Subcutaneous abdominal adipose tissue (tissue), 5 donors: ENCODE results near the gene CDK5RAP1.

Experiments used
- H3K27ac ChIP-seq: one replicate; pipeline ENCODE4 v1.7.0; 2013; ENCODE audit warnings: low read depth, mild to moderate bottlenecking, inconsistent platforms, low read length, moderate library complexity
- H3K27me3 ChIP-seq, 5 donors: one replicate each; pipeline ENCODE4 v1.7.0; 2013; ENCODE audit warnings: low read length in 5 of 5, inconsistent platforms in 1 of 5; ENCODE audit not compliant: control insufficient read depth in 5 of 5, insufficient read depth in 4 of 5
- H3K36me3 ChIP-seq, 5 donors: one replicate each; pipeline ENCODE4 v1.7.0; 2013; ENCODE audit warnings: low read length in 5 of 5; ENCODE audit not compliant: control insufficient read depth in 5 of 5, insufficient read depth in 5 of 5
- H3K4me1 ChIP-seq, 5 donors: one replicate each; pipeline ENCODE4 v1.7.0; 2013; ENCODE audit warnings: low read length in 5 of 5, mild to moderate bottlenecking in 3 of 5, moderate library complexity in 1 of 5; ENCODE audit not compliant: control insufficient read depth in 5 of 5, insufficient read depth in 5 of 5
- H3K4me3 ChIP-seq, 5 donors: one replicate each; pipeline ENCODE4 v1.7.0; 2013; ENCODE audit warnings: low read length in 5 of 5, low read depth in 1 of 5
- H3K9ac ChIP-seq, 5 donors: one replicate each; pipeline ENCODE4 v1.7.0; 2013; ENCODE audit warnings: low read length in 5 of 5, mild to moderate bottlenecking in 4 of 5, moderate library complexity in 3 of 5
- H3K9me3 ChIP-seq, 5 donors: one replicate each; pipeline ENCODE4 v1.7.0; 2013; ENCODE audit warnings: low read length in 5 of 5; ENCODE audit not compliant: control insufficient read depth in 5 of 5
- donor health status: healthy.
- donor health status: healthy.
- donor health status: healthy.
- donor health status: healthy.
- donor health status: healthy.

CDK5RAP1 gene

GRCh38 chr20:33337119-33337518 lies 64.2 kb downstream of the CDK5RAP1 start:
- Histone ChIP-seq H3K9ac (no peak overlapping the region), H3K27ac (no peak overlapping the region), H3K36me3 (no peaks in the 10 kb centered on the region), H3K27me3 (peaks cover 3 to 17% (median 7%) of the 10 kb centered on the region in 5 donors), H3K9me3 (no peaks in the 10 kb centered on the region), H3K4me1 (no peaks in the 10 kb centered on the region), H3K4me3 (no peak overlapping the region)

- Histone ChIP-seq H3K9me3 (no peaks in the 10 kb centered on the region), H3K36me3 (no peaks in the 10 kb centered on the region), H3K9ac (no peak overlapping the region), H3K4me3 (no peak overlapping the region), H3K4me1 (no peaks in the 10 kb centered on the region), H3K27ac (no peak overlapping the region), H3K27me3 (peaks cover 0 to 15% (median 7%) of the 10 kb centered on the region in 5 donors)
These were observed 64.9 kb downstream of the CDK5RAP1 start for GRCh38 chr20:33336375-33336774.

- Histone ChIP-seq H3K4me1 (no peaks in the 10 kb centered on the region), H3K27me3 (peaks cover 0 to 10% (median 5%) of the 10 kb centered on the region in 5 donors), H3K9me3 (no peaks in the 10 kb centered on the region), H3K27ac (no peak overlapping the region), H3K36me3 (no peaks in the 10 kb centered on the region), H3K4me3 (no peak overlapping the region), H3K9ac (no peak overlapping the region)
These were observed 67.2 kb downstream of the CDK5RAP1 start for GRCh38 chr20:33334111-33334510.

GRCh38 chr20:33333616-33334015 lies 67.7 kb downstream of the CDK5RAP1 start:
- Histone ChIP-seq H3K27ac (no peak overlapping the region), H3K36me3 (no peaks in the 10 kb centered on the region), H3K9ac (no peak overlapping the region), H3K4me1 (no peaks in the 10 kb centered on the region), H3K27me3 (peaks cover 0 to 10% (median 7%) of the 10 kb centered on the region in 5 donors), H3K4me3 (no peak overlapping the region), H3K9me3 (no peaks in the 10 kb centered on the region)

GRCh38 chr20:33332905-33333456 lies 68.3 kb downstream of the CDK5RAP1 start:
- H3K9me3 ChIP-seq: no peaks in the 10 kb centered on the region
- H3K9ac ChIP-seq: no peak overlapping the region
- no peak overlapping the region for H3K27ac ChIP-seq
- no peaks in the 10 kb centered on the region for H3K4me1 ChIP-seq
- peaks cover 0 to 10% (median 7%) of the 10 kb centered on the region in 5 donors for H3K27me3 ChIP-seq
- no peak overlapping the region for H3K4me3 ChIP-seq
- no peaks in the 10 kb centered on the region for H3K36me3 ChIP-seq

GRCh38 chr20:33328157-33329137 lies 72.9 kb downstream of the CDK5RAP1 start:
- Histone ChIP-seq H3K9ac (no peak overlapping the region), H3K27ac (no peak overlapping the region), H3K4me1 (no peaks in the 10 kb centered on the region), H3K4me3 (no peak overlapping the region), H3K9me3 (no peaks in the 10 kb centered on the region), H3K27me3 (peaks cover 1 to 18% (median 15%) of the 10 kb centered on the region in 5 donors), H3K36me3 (no peaks in the 10 kb centered on the region)

GRCh38 chr20:33325350-33325749 lies 76.0 kb downstream of the CDK5RAP1 start:
- no peak overlapping the region for H3K9ac ChIP-seq
- H3K36me3 ChIP-seq: no peaks in the 10 kb centered on the region
- peaks cover 6 to 23% (median 18%) of the 10 kb centered on the region in 5 donors for H3K27me3 ChIP-seq
- H3K27ac ChIP-seq: no peak overlapping the region
- no peaks in the 10 kb centered on the region for H3K4me1 ChIP-seq
- H3K9me3 ChIP-seq: no peaks in the 10 kb centered on the region
- no peak overlapping the region for H3K4me3 ChIP-seq

GRCh38 chr20:33323236-33323635 lies 78.1 kb downstream of the CDK5RAP1 start:
- peaks cover 6 to 32% (median 25%) of the 10 kb centered on the region in 5 donors for H3K27me3 ChIP-seq
- no peaks in the 10 kb centered on the region for H3K9me3 ChIP-seq
- no peak overlapping the region for H3K4me3 ChIP-seq
- H3K27ac ChIP-seq: no peak overlapping the region
- H3K9ac ChIP-seq: no peak overlapping the region
- no peaks in the 10 kb centered on the region for H3K36me3 ChIP-seq
- no peaks in the 10 kb centered on the region for H3K4me1 ChIP-seq

- Histone ChIP-seq H3K9ac (no peak overlapping the region), H3K27me3 (peaks cover 9 to 35% (median 32%) of the 10 kb centered on the region in 5 donors), H3K27ac (no peak overlapping the region), H3K36me3 (no peaks in the 10 kb centered on the region), H3K4me1 (no peaks in the 10 kb centered on the region), H3K9me3 (peaks cover 0 to 2% (median 0%) of the 10 kb centered on the region in 5 donors), H3K4me3 (no peak overlapping the region)
These were observed 78.9 kb downstream of the CDK5RAP1 start for GRCh38 chr20:33322456-33322855.

GRCh38 chr20:33320006-33320405 lies 81.3 kb downstream of the CDK5RAP1 start:
- H3K9ac ChIP-seq: no peak overlapping the region
- H3K4me3 ChIP-seq: no peak overlapping the region
- no peaks in the 10 kb centered on the region for H3K36me3 ChIP-seq
- H3K27ac ChIP-seq: no peak overlapping the region
- peaks cover 17 to 42% (median 35%) of the 10 kb centered on the region in 5 donors for H3K27me3 ChIP-seq
- peaks cover 0 to 2% (median 0%) of the 10 kb centered on the region in 5 donors for H3K9me3 ChIP-seq
- no peaks in the 10 kb centered on the region for H3K4me1 ChIP-seq
